ENCODE measurements around the gene RGS19.

The RGS19 gene

GRCh38 chr20:64032706-64033624 is 46.4 kb downstream of the RGS19 start:
- DNase-seq = no peak

GRCh38 chr20:64031822-64032314 is 47.5 kb downstream of the RGS19 start:
- no peak for DNase-seq

- DNase-seq = no peak
Measured at GRCh38 chr20:64030371-64031134, 48.8 kb downstream of the RGS19 start.

- DNase-seq = no peak
Measured at GRCh38 chr20:64029293-64030117, 49.8 kb downstream of the RGS19 start.

GRCh38 chr20:64027981-64028685 is 51.2 kb downstream of the RGS19 start:
- DNase-seq = no peak

GRCh38 chr20:64025826-64026412 is 53.4 kb downstream of the RGS19 start:
- DNase-seq = no peak

- DNase-seq = no peak
Measured at GRCh38 chr20:64025101-64025825, 54.1 kb downstream of the RGS19 start.

GRCh38 chr20:64024141-64024990 is 55.0 kb downstream of the RGS19 start:
- DNase-seq = no peak

- DNase-seq = no peak
Measured at GRCh38 chr20:64023361-64024140, 55.8 kb downstream of the RGS19 start.

All from NCI-H187 treated with DMSO at 0.1 percent for 48 hours (cell line).